IMR-90 (cell line): ENCODE data around the gene NPHP4. TPM values are rescaled to one million over a fixed set of nuclear protein-coding genes. Genes with fewer than 3 reads are reported as not detected.

Experiments
- ATAC-seq: fragments of 200-7000 bp; cut with Tn5 transposase; 2 replicates; pipeline ENCODE4 v1.9.1; 2020; ENCODE audit warnings: low read depth, mild to moderate bottlenecking, moderate library complexity
- BruUV-seq: library from RNA; stranded (reverse); fragments of 400-500 nt; replicated peaks from 2 replicates; lab custom pipeline; 2021; lab: Mats Ljungman, UMichigan
- CTCF ChIA-PET: fragments of 300-600 bp; formaldehyde crosslinking; extraction: SDS; loops from one replicate; lab custom pipeline; 2021; ENCODE audit warnings: antibody characterized with exemption; lab: Yijun Ruan, JAX
- POLR2A ChIA-PET: fragments of 300-600 bp; sonication (Branson Sonifier 250); formaldehyde crosslinking; loops from one replicate; lab custom pipeline; 2022; ENCODE audit warnings: antibody characterized with exemption; ENCODE audit not compliant: unreplicated experiment; lab: Charles Lee
- DNase-seq: peaks from one replicate; pipeline ENCODE4 v3.0.0; 2013
- H2AFZ ChIP-seq: replicated peaks from 2 replicates; pipeline ENCODE3; 2013; ENCODE audit warnings: low read length, mild to moderate bottlenecking; ENCODE audit not compliant: poor library complexity
- H2AK5ac ChIP-seq: 2 replicates; pipeline ENCODE4 v1.6.1; 2013; ENCODE audit warnings: low read depth, low read length, inconsistent platforms
- H2AK9ac ChIP-seq: replicated peaks from 2 replicates; pipeline ENCODE3; 2013; ENCODE audit warnings: mild to moderate bottlenecking, low read depth, low read length, moderate library complexity; ENCODE audit not compliant: poor library complexity
- H2BK120ac ChIP-seq: 2 replicates; pipeline ENCODE4 v1.6.1; 2013; ENCODE audit warnings: low read depth, low read length, inconsistent platforms
- H2BK15ac ChIP-seq: 3 replicates; pipeline ENCODE4 v1.6.1; 2013; ENCODE audit warnings: low read depth, low read length, inconsistent platforms
- H2BK20ac ChIP-seq: 2 replicates; pipeline ENCODE4 v1.6.1; 2013; ENCODE audit warnings: low read depth, mild to moderate bottlenecking, inconsistent platforms, low read length, moderate library complexity
- H2BK5ac ChIP-seq: 2 replicates; pipeline ENCODE4 v1.6.1; 2013; ENCODE audit warnings: mild to moderate bottlenecking, low read depth, low read length, inconsistent platforms; ENCODE audit not compliant: poor library complexity, severe bottlenecking
- H3K14ac ChIP-seq: replicated peaks from 2 replicates; pipeline ENCODE4 v1.6.1; 2013; ENCODE audit warnings: low read depth, low read length, inconsistent platforms
- H3K18ac ChIP-seq: 2 replicates; pipeline ENCODE4 v1.6.1; 2013; ENCODE audit warnings: low read depth, low read length, control low read depth
- H3K23ac ChIP-seq: 2 replicates; pipeline ENCODE4 v1.6.1; 2013; ENCODE audit warnings: low read depth, low read length, inconsistent platforms
- H3K27ac ChIP-seq: 2 replicates; pipeline ENCODE4 v1.5.1; 2013; ENCODE audit warnings: mild to moderate bottlenecking, control low read depth, low read length; ENCODE audit not compliant: insufficient read depth
- H3K27me3 ChIP-seq: 2 replicates; pipeline ENCODE4 v1.6.1; 2013; ENCODE audit warnings: low read length; ENCODE audit not compliant: control insufficient read depth, insufficient read depth
- H3K36me3 ChIP-seq: 2 replicates; pipeline ENCODE4 v1.6.1; 2013; ENCODE audit warnings: low read length, mixed read lengths; ENCODE audit not compliant: control insufficient read depth, insufficient read depth
- H3K4ac ChIP-seq: 2 replicates; pipeline ENCODE4 v1.6.1; 2013; ENCODE audit warnings: low read depth, low read length, inconsistent platforms
- H3K4me1 ChIP-seq: 2 replicates; pipeline ENCODE4 v1.6.1; 2013; ENCODE audit warnings: low read length, mixed read lengths; ENCODE audit not compliant: control insufficient read depth, insufficient read depth
- H3K4me2 ChIP-seq: 2 replicates; pipeline ENCODE4 v1.6.1; 2013; ENCODE audit warnings: low read depth, mild to moderate bottlenecking, control low read depth, low read length, moderate library complexity
- H3K4me3 ChIP-seq: 2 replicates; pipeline ENCODE4 v1.5.1; 2013; ENCODE audit warnings: low read depth, mild to moderate bottlenecking, control low read depth, low read length, moderate library complexity; ENCODE audit not compliant: insufficient read depth
- H3K56ac ChIP-seq: 2 replicates; pipeline ENCODE4 v1.6.1; 2013; ENCODE audit warnings: low read length, inconsistent platforms; ENCODE audit not compliant: insufficient read depth; ENCODE audit errors: extremely low read depth
- H3K79me1 ChIP-seq, 2 experiments: 2 replicates each; pipeline ENCODE4 v1.6.1; 2013; ENCODE audit warnings: low read length in 2 of 2, inconsistent platforms in 1 of 2, low read depth in 1 of 2
- H3K9ac ChIP-seq: 2 replicates; pipeline ENCODE4 v1.6.1; 2013; ENCODE audit warnings: low read depth, low read length, control low read depth
- H3K9me1 ChIP-seq: 2 replicates; pipeline ENCODE4 v1.6.1; 2013; ENCODE audit warnings: low read length, inconsistent platforms; ENCODE audit not compliant: insufficient read depth
- H3K9me3 ChIP-seq: 2 replicates; pipeline ENCODE4 v1.6.1; 2013; ENCODE audit warnings: low read length; ENCODE audit not compliant: control insufficient read depth, insufficient read depth
- H4K20me1 ChIP-seq: 2 replicates; pipeline ENCODE4 v1.6.1; 2013; ENCODE audit warnings: low read length, inconsistent platforms; ENCODE audit not compliant: insufficient read depth
- H4K5ac ChIP-seq: 2 replicates; pipeline ENCODE4 v1.6.1; 2013; ENCODE audit warnings: mild to moderate bottlenecking, low read depth, low read length, control low read depth
- H4K8ac ChIP-seq, 2 experiments: 2 replicates each; pipeline ENCODE4 v1.6.1; 2013; ENCODE audit warnings: low read depth in 2 of 2, low read length in 2 of 2, control low read depth in 1 of 2, inconsistent platforms in 1 of 2
- H4K91ac ChIP-seq: 2 replicates; pipeline ENCODE4 v1.6.1; 2013; ENCODE audit warnings: low read depth, low read length, inconsistent platforms; ENCODE audit not compliant: insufficient read depth
- BHLHE40 ChIP-seq: fragments of 150-350 bp; IDR thresholded peaks from 2 replicates; pipeline ENCODE4 v1.6.1; 2016; ENCODE audit warnings: mild to moderate bottlenecking, low read depth, low read length
- CHD1 ChIP-seq: IDR thresholded peaks from 2 replicates; pipeline ENCODE4 v1.6.1; 2012; ENCODE audit warnings: low read depth, low read length, improper control_type of control experiment
- FOS ChIP-seq: fragments of 150-350 bp; IDR thresholded peaks from 2 replicates; pipeline ENCODE4 v1.6.1; 2016; ENCODE audit warnings: low read depth, low read length
- MAFK ChIP-seq: IDR thresholded peaks from 2 replicates; pipeline ENCODE4 v1.6.1; 2012; ENCODE audit warnings: low read depth, low read length, improper control_type of control experiment
- MAZ ChIP-seq: IDR thresholded peaks from 2 replicates; pipeline ENCODE4 v1.6.1; 2012; ENCODE audit warnings: low read depth, mild to moderate bottlenecking, low read length, improper control_type of control experiment, moderate library complexity, borderline replicate concordance
- MXI1 ChIP-seq: IDR thresholded peaks from 2 replicates; pipeline ENCODE4 v1.6.1; 2012; ENCODE audit warnings: low read depth, mild to moderate bottlenecking, low read length, moderate library complexity, borderline replicate concordance
- NFE2L2 ChIP-seq: fragments of 150-350 bp; IDR thresholded peaks from 2 replicates; pipeline ENCODE4 v1.6.1; 2016; ENCODE audit warnings: low read depth, mild to moderate bottlenecking, low read length
- RCOR1 ChIP-seq: IDR thresholded peaks from 2 replicates; pipeline ENCODE4 v1.6.1; 2012; ENCODE audit warnings: mild to moderate bottlenecking, low read length, improper control_type of control experiment; ENCODE audit not compliant: insufficient replicate concordance
- WGBS, 2 experiments: methylation state at CpG; one replicate each; pipeline versions ENCODE4 v1.1.5 to v1.1.7; 2013; ENCODE audit warnings: missing lambda C conversion rate in 2 of 2; ENCODE audit not compliant: insufficient read length in 1 of 2; ENCODE audit errors: extremely low coverage in 2 of 2; 5-methylcytosine and 5-hydroxymethylcytosine counted together
- dilution Hi-C: fragments of 300-500 bp; cut with HindIII; formaldehyde crosslinking; loops from one replicate; pipeline ENCODE4 v1.14.3; 2018; ENCODE audit warnings: low sequenced_read_pairs; ENCODE audit not compliant: unreplicated experiment
- in situ Hi-C: fragments of 300-500 bp; cut with MboI; formaldehyde crosslinking; loops from 3 replicates; pipeline ENCODE4 v1.14.3; 2019; ENCODE audit warnings: low sequenced_read_pairs, inconsistent platforms, mixed read lengths
- intact Hi-C: fragments of 100-400 bp; cut with micrococcal nuclease; formaldehyde crosslinking; loops from 2 replicates; pipeline ENCODE4 v1.10.0; 2022
- polyA plus RNA-seq, 3 experiments: library from polyadenylated mRNA; depleted of rRNA; stranded (reverse); fragments of >200 nt; gene quantifications; 2 replicates each; pipeline ENCODE4 v1.2.3, GENCODE V29; 2012; ENCODE audit warnings: low replicate concordance in 1 of 3
- total RNA-seq: library from RNA; depleted of rRNA; stranded (reverse); fragments of >200 nt; gene quantifications from 2 replicates; pipeline ENCODE4 v1.2.3, GENCODE V29; 2012

The NPHP4 gene
- total and polyA plus RNA-seq, 2 of the 4 experiments (the other 2 are of a cell fraction): 2.0 to 5.5 TPM

- in situ Hi-C loops (no loop called here), dilution Hi-C loops (no loop called here), intact Hi-C loops (no loop called here)
- no peak overlapping the region for H3K4ac ChIP-seq
- peaks cover 3 to 5% of the 10 kb centered on the region in 2 experiments; a peak in 2 of 4 replicates for H3K79me1 ChIP-seq
- no peak overlapping the region for H3K4me3 ChIP-seq
- peak overlapping the region; percentile 0 for H2BK5ac ChIP-seq
- no peak overlapping the region for H3K56ac ChIP-seq
- no peak overlapping the region for H3K4me2 ChIP-seq
- no peak overlapping the region for H4K8ac ChIP-seq
- H3K14ac ChIP-seq: no peak overlapping the region
- H2AFZ ChIP-seq: no peak overlapping the region
- no peaks in the 10 kb centered on the region for H3K9me3 ChIP-seq
- no TSS peak for BruUV-seq
- H4K91ac ChIP-seq: no peak overlapping the region
- H2AK9ac ChIP-seq: no peak overlapping the region
- H3K18ac ChIP-seq: no peak overlapping the region
- no peak overlapping the region for H3K23ac ChIP-seq
- H2BK20ac ChIP-seq: no peak overlapping the region
- ATAC-seq (peak; percentile 90), DNase-seq (peak; percentile 94)
- peaks cover 6% of the 10 kb centered on the region for H3K9me1 ChIP-seq
- H2BK120ac ChIP-seq: no peak overlapping the region
- no peak overlapping the region for H4K5ac ChIP-seq
- no peak overlapping the region for H3K27ac ChIP-seq
- H3K36me3 ChIP-seq: no peaks in the 10 kb centered on the region
- ChIA-PET POLR2A (no interaction called here), CTCF (interaction anchor here (1.2 kb wide), 1 partner anchor 22 kb away, joined by 3 read pairs; no protein-coding TSS in a partner anchor)
- peaks cover 2% of the 10 kb centered on the region for H3K4me1 ChIP-seq
- no peaks in the 10 kb centered on the region for H4K20me1 ChIP-seq
- H2BK15ac ChIP-seq: no peak overlapping the region
- TF ChIP-seq NFE2L2 (peak; percentile 76), RCOR1 (peak; percentile 12), CHD1 (no peak), BHLHE40 (peak; percentile 70), MAFK (peak; percentile 29; the same call in 1 of the 2 replicates), FOS (peak; percentile 39; the same call in 1 of the 2 replicates), MXI1 (peak; percentile 81), MAZ (no peak)
- no CpG with 5 or more reads among the region's 6 CpGs for WGBS, 2 experiments
- H2AK5ac ChIP-seq: no peak overlapping the region
- no peak overlapping the region for H3K9ac ChIP-seq
- no peaks in the 10 kb centered on the region for H3K27me3 ChIP-seq
These were observed 8.7 kb downstream of the NPHP4 start for GRCh38 chr1:5983361-5984103.
